ENCODE measurements around the gene NCAM2.

Gene NCAM2

GRCh38 chr21:21231913-21232312 is 233.7 kb downstream of the NCAM2 start:
- DNase-seq, result no peak

GRCh38 chr21:21232320-21232719 is 234.1 kb downstream of the NCAM2 start:
- DNase-seq, result peak; percentile 39

- DNase-seq, result no peak
Observed at GRCh38 chr21:21233051-21233450, 234.8 kb downstream of the NCAM2 start.

- no peak for DNase-seq
Observed at GRCh38 chr21:21236996-21237395, 238.8 kb downstream of the NCAM2 start.

- no peak for DNase-seq
Observed at GRCh38 chr21:21238629-21239400, 240.6 kb downstream of the NCAM2 start.

- no peak for DNase-seq
Observed at GRCh38 chr21:21241391-21241790, 243.2 kb downstream of the NCAM2 start.

GRCh38 chr21:21246007-21246406 is 247.8 kb downstream of the NCAM2 start:
- DNase-seq, result no peak

- DNase-seq, result no peak
Observed at GRCh38 chr21:21247424-21247823, 249.2 kb downstream of the NCAM2 start.

GRCh38 chr21:21262048-21262447 is 263.8 kb downstream of the NCAM2 start:
- DNase-seq, result no peak

GRCh38 chr21:21268061-21268471 is 269.9 kb downstream of the NCAM2 start:
- no peak for DNase-seq

- DNase-seq, result no peak
Observed at GRCh38 chr21:21268885-21269284, 270.7 kb downstream of the NCAM2 start.

- no peak for DNase-seq
Observed at GRCh38 chr21:21279193-21279901, 281.1 kb downstream of the NCAM2 start.

GRCh38 chr21:21283810-21284209 is 285.6 kb downstream of the NCAM2 start:
- DNase-seq, result no peak

GRCh38 chr21:21286170-21286798 is 288.1 kb downstream of the NCAM2 start:
- DNase-seq, result no peak

GRCh38 chr21:21290751-21291150 is 292.5 kb downstream of the NCAM2 start:
- no peak for DNase-seq

GRCh38 chr21:21291883-21292569 is 293.8 kb downstream of the NCAM2 start:
- DNase-seq, result no peak

- DNase-seq, result no peak
Observed at GRCh38 chr21:21295303-21295702, 297.1 kb downstream of the NCAM2 start.

GRCh38 chr21:21297211-21297610 is 299.0 kb downstream of the NCAM2 start:
- DNase-seq, result no peak

- no peak for DNase-seq
Observed at GRCh38 chr21:21301013-21301412, 302.8 kb downstream of the NCAM2 start.

GRCh38 chr21:21309510-21309909 is 311.3 kb downstream of the NCAM2 start:
- DNase-seq, result no peak

GRCh38 chr21:21324297-21324696 is 326.1 kb downstream of the NCAM2 start:
- DNase-seq, result no peak

- no peak for DNase-seq
Observed at GRCh38 chr21:21332492-21332891, 334.3 kb downstream of the NCAM2 start.

GRCh38 chr21:21341041-21341440 is 342.8 kb downstream of the NCAM2 start:
- DNase-seq, result no peak
